OCI-LY7 (cell line): ENCODE results near the gene PRDM7. TPM values are rescaled to one million over a fixed set of nuclear protein-coding genes. Genes with fewer than 3 reads are reported as not detected.

ENCODE experiments used
- BruUV-seq: library from RNA; stranded (reverse); fragments of 400-500 nt; replicated peaks from 2 replicates; lab custom pipeline; 2021; lab: Mats Ljungman, UMichigan
- CTCF ChIA-PET: fragments of 300-600 bp; sonication (Branson Sonifier 250); formaldehyde crosslinking; loops from one replicate; lab custom pipeline; 2022; ENCODE audit warnings: antibody characterized with exemption; ENCODE audit not compliant: unreplicated experiment; lab: Charles Lee
- POLR2A ChIA-PET: fragments of 300-600 bp; sonication (Branson Sonifier 250); formaldehyde crosslinking; loops from one replicate; lab custom pipeline; 2022; ENCODE audit warnings: antibody characterized with exemption; lab: Charles Lee
- DNase-seq: peaks from one replicate; pipeline ENCODE4 v3.0.0-alpha.2; 2015; ENCODE audit warnings: low spot score
- H2AFZ ChIP-seq: fragments of 200-600 bp; sonication (generic), shearing (Covaris generic); 2 replicates; pipeline ENCODE4 v1.6.1; 2014; ENCODE audit warnings: mild to moderate bottlenecking, antibody characterized with exemption, low read length, moderate library complexity
- H3K27ac ChIP-seq: fragments of 200-600 bp; sonication (generic); 2 replicates; pipeline ENCODE4 v1.5.1; 2014; ENCODE audit warnings: mixed run types, low read depth, mild to moderate bottlenecking, moderate library complexity, low read length, inconsistent platforms; ENCODE audit not compliant: poor library complexity, severe bottlenecking
- H3K36me3 ChIP-seq: fragments of 200-600 bp; sonication (generic); 2 replicates; pipeline ENCODE4 v1.6.1; 2014; ENCODE audit warnings: mild to moderate bottlenecking, antibody characterized with exemption, low read length, moderate library complexity, mixed read lengths; ENCODE audit not compliant: insufficient read depth
- H3K4me1 ChIP-seq: fragments of 200-600 bp; sonication (generic); 2 replicates; pipeline ENCODE4 v1.5.1; 2014; ENCODE audit warnings: mild to moderate bottlenecking, low read length; ENCODE audit not compliant: insufficient read depth, poor library complexity, severe bottlenecking
- H3K4me2 ChIP-seq: fragments of 200-600 bp; sonication (generic); 2 replicates; pipeline ENCODE4 v1.6.1; 2014; ENCODE audit warnings: mild to moderate bottlenecking, low read length
- H3K4me3 ChIP-seq: fragments of 200-600 bp; sonication (generic); 2 replicates; pipeline ENCODE4 v1.5.1; 2014; ENCODE audit warnings: mild to moderate bottlenecking, low read depth, low read length; ENCODE audit not compliant: poor library complexity, severe bottlenecking
- H3K79me2 ChIP-seq: fragments of 200-600 bp; sonication (generic); 2 replicates; pipeline ENCODE4 v1.6.1; 2016; ENCODE audit warnings: low read depth, mild to moderate bottlenecking, low read length, moderate library complexity, mixed read lengths; ENCODE audit not compliant: insufficient read depth
- H3K9me2 ChIP-seq: fragments of 200-600 bp; sonication (generic); 2 replicates; pipeline ENCODE4 v1.6.1; 2016; ENCODE audit warnings: mild to moderate bottlenecking, low read length, mixed read lengths; ENCODE audit not compliant: insufficient read depth
- H3K9me3 ChIP-seq: fragments of 200-600 bp; sonication (generic); 2 replicates; pipeline ENCODE4 v1.6.1; 2014; ENCODE audit warnings: mild to moderate bottlenecking, mixed run types, low read length, mixed read lengths
- H4K20me1 ChIP-seq: fragments of 200-600 bp; sonication (generic); 2 replicates; pipeline ENCODE4 v1.6.1; 2014; ENCODE audit warnings: mild to moderate bottlenecking, antibody characterized with exemption, low read length, moderate library complexity, mixed read lengths; ENCODE audit not compliant: insufficient read depth
- EZH2phosphoT487 ChIP-seq: fragments of 200-600 bp; sonication (generic); IDR thresholded peaks from 2 replicates; pipeline ENCODE4 v1.6.1; 2018; ENCODE audit warnings: low read depth, borderline replicate concordance, mild to moderate bottlenecking, mixed run types, antibody characterized with exemption, low read length, moderate library complexity, mixed read lengths
- intact Hi-C: fragments of 100-400 bp; cut with micrococcal nuclease; formaldehyde crosslinking; loops from one replicate; pipeline ENCODE4 v1.10.0; 2022; ENCODE audit not compliant: unreplicated experiment
- total RNA-seq, 2 experiments: library from RNA; depleted of rRNA in 1 of 2; stranded (reverse); fragments of >200 nt in 1 of 2; shearing (Covaris generic) in 1 of 2; gene quantifications; 2 replicates each; pipeline ENCODE4 v1.2.3, GENCODE V29; 2014 to 2022
- TF ChIP-seq, protein P1 (sequence below): fragments of 200-600 bp; sonication (generic); conservative IDR thresholded peaks from 2 replicates; pipeline ENCODE4 v1.5.1; 2014; ENCODE audit warnings: mild to moderate bottlenecking, antibody characterized with exemption, low read length, moderate library complexity, mixed read lengths

PRDM7 gene
- total RNA-seq, 2 experiments from 2014 or later, result not detected

DNA sequence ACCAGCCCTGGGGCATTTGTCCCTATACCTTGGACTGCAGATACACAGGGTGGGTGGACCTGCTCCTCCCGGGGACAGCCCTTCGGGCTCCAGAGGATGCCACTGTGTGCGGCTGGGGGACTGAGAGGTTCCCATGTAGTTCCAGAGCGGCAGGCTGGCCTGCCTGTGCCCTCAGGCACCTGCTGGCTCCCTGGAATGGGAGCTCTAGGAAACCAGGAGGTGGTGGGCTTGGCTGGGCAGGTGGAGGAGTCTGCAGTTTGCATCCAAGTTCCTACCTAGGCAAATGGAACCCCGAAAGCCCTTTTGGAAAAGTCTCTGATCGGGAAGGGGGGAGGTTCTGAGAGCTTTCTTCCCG, 58.9 kb downstream of the PRDM7 start:
- H3K9me2 ChIP-seq, result no peaks in the 10 kb centered on the region
- TF ChIP-seq, protein P1, sequence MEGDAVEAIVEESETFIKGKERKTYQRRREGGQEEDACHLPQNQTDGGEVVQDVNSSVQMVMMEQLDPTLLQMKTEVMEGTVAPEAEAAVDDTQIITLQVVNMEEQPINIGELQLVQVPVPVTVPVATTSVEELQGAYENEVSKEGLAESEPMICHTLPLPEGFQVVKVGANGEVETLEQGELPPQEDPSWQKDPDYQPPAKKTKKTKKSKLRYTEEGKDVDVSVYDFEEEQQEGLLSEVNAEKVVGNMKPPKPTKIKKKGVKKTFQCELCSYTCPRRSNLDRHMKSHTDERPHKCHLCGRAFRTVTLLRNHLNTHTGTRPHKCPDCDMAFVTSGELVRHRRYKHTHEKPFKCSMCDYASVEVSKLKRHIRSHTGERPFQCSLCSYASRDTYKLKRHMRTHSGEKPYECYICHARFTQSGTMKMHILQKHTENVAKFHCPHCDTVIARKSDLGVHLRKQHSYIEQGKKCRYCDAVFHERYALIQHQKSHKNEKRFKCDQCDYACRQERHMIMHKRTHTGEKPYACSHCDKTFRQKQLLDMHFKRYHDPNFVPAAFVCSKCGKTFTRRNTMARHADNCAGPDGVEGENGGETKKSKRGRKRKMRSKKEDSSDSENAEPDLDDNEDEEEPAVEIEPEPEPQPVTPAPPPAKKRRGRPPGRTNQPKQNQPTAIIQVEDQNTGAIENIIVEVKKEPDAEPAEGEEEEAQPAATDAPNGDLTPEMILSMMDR, result no peak
- TF ChIP-seq EZH2phosphoT487, result no peak
- no TSS peak for BruUV-seq
- DNase-seq, result no peak
- no peaks in the 10 kb centered on the region for H3K9me3 ChIP-seq
- ChIA-PET POLR2A (no interaction called here), CTCF (no interaction called here)
- H4K20me1 ChIP-seq, result no peaks in the 10 kb centered on the region
- intact Hi-C loops, result loop anchor here (10.0 kb wide), 1 partner anchor 313 kb away; the partner anchor contains the start of gene SPATA2L
- no peak overlapping the region for H3K27ac ChIP-seq
- no peaks in the 10 kb centered on the region for H3K36me3 ChIP-seq
- H3K79me2 ChIP-seq, result no peaks in the 10 kb centered on the region
- H3K4me3 ChIP-seq, result no peak overlapping the region
- peaks cover 36% of the 10 kb centered on the region for H3K4me1 ChIP-seq
- H2AFZ ChIP-seq, result no peak overlapping the region
- 0 out of 2 replicates have a peak overlapping the region, but pooled peaks have one; percentile 71 for H3K4me2 ChIP-seq

DNA sequence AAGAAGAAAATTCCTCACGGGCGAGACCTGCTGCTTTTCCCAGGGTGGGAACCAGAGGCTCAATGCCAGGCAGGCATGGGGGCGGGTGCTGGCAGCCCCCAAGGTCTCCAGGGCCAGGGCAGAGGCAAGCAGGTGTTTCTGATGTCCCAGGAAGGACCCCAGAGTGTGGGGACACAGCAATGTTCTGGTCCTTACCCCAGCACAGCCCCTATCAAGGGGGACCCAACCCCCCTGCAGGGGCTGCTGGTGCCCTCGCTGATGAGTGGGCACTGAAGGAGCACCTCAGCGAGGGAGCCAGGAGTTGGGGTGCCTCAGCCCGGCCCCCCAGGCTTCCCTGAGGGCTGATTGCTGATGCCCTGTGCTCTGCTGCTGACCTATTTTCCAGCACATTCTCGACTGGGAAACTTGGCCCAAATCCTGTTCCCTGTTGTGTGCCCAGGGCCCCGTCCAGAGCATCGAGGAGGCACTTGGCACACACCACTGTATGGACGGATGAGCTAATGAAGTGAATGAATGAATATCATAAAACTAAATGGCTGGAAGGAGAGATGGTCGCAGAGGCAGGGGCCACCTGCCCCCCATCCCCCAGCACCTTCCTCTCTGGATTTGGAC, 60.7 kb downstream of the PRDM7 start:
- H3K79me2 ChIP-seq, result no peaks in the 10 kb centered on the region
- no peak overlapping the region for H3K27ac ChIP-seq
- no peak overlapping the region for H3K4me3 ChIP-seq
- ChIA-PET CTCF (no interaction called here), POLR2A (no interaction called here)
- H3K9me3 ChIP-seq, result no peaks in the 10 kb centered on the region
- BruUV-seq, result no TSS peak
- intact Hi-C loops, result loop anchor here (10.0 kb wide), 1 partner anchor 312 kb away; the partner anchor contains the start of gene SPATA2L
- H3K36me3 ChIP-seq, result no peaks in the 10 kb centered on the region
- no peaks in the 10 kb centered on the region for H3K9me2 ChIP-seq
- no peaks in the 10 kb centered on the region for H4K20me1 ChIP-seq
- no peak for TF ChIP-seq EZH2phosphoT487
- TF ChIP-seq, protein P1, result no peak
- DNase-seq, result no peak
- H3K4me2 ChIP-seq, result no peak overlapping the region
- H3K4me1 ChIP-seq, result peaks cover 30% of the 10 kb centered on the region
- H2AFZ ChIP-seq, result no peak overlapping the region

DNA sequence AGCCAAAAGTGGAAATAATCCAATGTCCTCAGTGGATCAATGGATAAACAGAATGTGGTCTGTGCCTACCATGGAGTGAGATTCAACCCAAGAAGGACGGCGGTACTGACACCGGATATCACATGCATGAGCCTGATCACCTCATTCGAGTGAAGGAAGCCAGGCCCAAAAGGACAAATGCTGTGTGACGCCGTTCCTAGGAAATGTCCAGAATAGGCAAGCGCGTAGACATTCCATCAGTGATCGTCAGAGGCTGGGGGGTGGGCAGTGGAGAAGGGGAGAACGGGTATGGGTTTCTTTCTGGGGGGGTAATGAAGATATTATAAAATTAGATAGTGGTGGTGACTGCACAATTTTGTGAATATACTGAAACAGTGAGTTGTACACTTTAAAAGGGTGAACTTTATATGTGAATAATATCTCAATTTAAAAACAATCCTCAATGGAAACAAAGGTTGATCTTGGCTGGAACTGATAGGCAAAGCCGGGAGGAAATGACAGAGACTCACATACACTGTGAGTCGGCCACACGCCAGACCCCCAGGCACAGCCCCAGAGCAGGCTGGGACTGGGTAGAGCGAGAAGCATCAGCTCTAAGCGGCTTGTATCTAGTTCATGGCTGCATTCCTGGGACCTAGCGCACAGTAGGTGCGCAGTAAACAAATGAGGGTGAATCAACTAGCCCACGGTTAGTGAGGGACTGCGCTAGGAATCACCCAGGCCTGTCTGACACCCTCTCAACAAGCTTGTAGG, 61.4 kb downstream of the PRDM7 start:
- ChIA-PET POLR2A (no interaction called here), CTCF (no interaction called here)
- Histone ChIP-seq H3K27ac (no peak overlapping the region), H3K4me2 (no peak overlapping the region), H3K79me2 (no peaks in the 10 kb centered on the region), H3K9me3 (no peaks in the 10 kb centered on the region), H3K4me1 (peaks cover 28% of the 10 kb centered on the region), H3K36me3 (no peaks in the 10 kb centered on the region), H3K4me3 (no peak overlapping the region), H3K9me2 (no peaks in the 10 kb centered on the region), H2AFZ (no peak overlapping the region), H4K20me1 (no peaks in the 10 kb centered on the region)
- intact Hi-C loops, result loop anchor here (10.0 kb wide), 1 partner anchor 311 kb away; the partner anchor contains the start of gene SPATA2L
- TF ChIP-seq, protein P1, result no peak
- no peak for TF ChIP-seq EZH2phosphoT487
- no peak for DNase-seq
- BruUV-seq, result no TSS peak
